Endothelial cell of umbilical vein (primary cell): ENCODE data around the gene KERA. TPM values are rescaled to one million over a fixed set of nuclear protein-coding genes. Genes with fewer than 3 reads are reported as not detected.

ENCODE experiments used
- BruUV-seq: library from RNA; stranded (reverse); fragments of 400-500 nt; replicated peaks from 2 replicates; lab custom pipeline; 2021; lab: Mats Ljungman, UMichigan
- CTCF ChIA-PET: fragments of 300-600, 350-600 bp; sonication (Branson Sonifier 250); formaldehyde crosslinking; loops from one replicate; lab custom pipeline; 2021; ENCODE audit warnings: antibody characterized with exemption, inconsistent platforms; lab: Charles Lee
- POLR2A ChIA-PET: fragments of 300-600, 350-600 bp; sonication (Branson Sonifier 250); formaldehyde crosslinking; loops from one replicate; lab custom pipeline; 2021; ENCODE audit warnings: antibody characterized with exemption, inconsistent platforms; lab: Charles Lee
- DNase-seq: peaks from one replicate; pipeline ENCODE4 v3.0.0-alpha.2; 2011; ENCODE audit warnings: low read depth, low spot score
- FAIRE-seq: peaks from 2 replicates; lab custom pipeline; 2011; peaks lifted over from hg19 to GRCh38; lab: Jason Lieb, UNC
- H2AFZ ChIP-seq: 2 replicates; pipeline ENCODE4 v1.6.0; 2012; ENCODE audit warnings: low read depth, low read length, control low read depth, inconsistent platforms
- H3K27ac ChIP-seq: 2 replicates; pipeline ENCODE4 v1.5.1; 2011; ENCODE audit warnings: low read depth, mild to moderate bottlenecking, control low read depth, low read length, moderate library complexity; ENCODE audit not compliant: insufficient read depth
- H3K27me3 ChIP-seq, 2 experiments: 2 replicates each; pipeline versions ENCODE4 v1.6.0 to v1.6.1; 2011; ENCODE audit warnings: low read length in 2 of 2, mixed read lengths in 1 of 2; ENCODE audit not compliant: control insufficient read depth in 2 of 2, insufficient read depth in 2 of 2
- H3K36me3 ChIP-seq, 2 experiments: 2 replicates in 1 of 2; 3 replicates in 1 of 2; pipeline ENCODE4 v1.5.1; 2011; ENCODE audit warnings: low read length in 2 of 2, mild to moderate bottlenecking in 1 of 2, moderate library complexity in 1 of 2; ENCODE audit not compliant: control insufficient read depth in 2 of 2, insufficient read depth in 2 of 2; ENCODE audit errors: extremely low read depth in 1 of 2
- H3K4me1 ChIP-seq: 3 replicates; pipeline ENCODE4 v1.5.1; 2011; ENCODE audit warnings: mild to moderate bottlenecking, low read length; ENCODE audit not compliant: control insufficient read depth, insufficient read depth; ENCODE audit errors: extremely low read depth
- H3K4me2 ChIP-seq: 2 replicates; pipeline ENCODE4 v1.6.1; 2011; ENCODE audit warnings: low read length, control low read depth, mixed read lengths; ENCODE audit not compliant: insufficient read depth
- H3K4me3 ChIP-seq, 3 experiments: fragments of 200-600 bp in 1 of 3; sonication (generic), shearing (Covaris generic) in 1 of 3; replicated peaks in 1 of 3; 2 replicates each; pipeline ENCODE4 v1.5.1; 2011 to 2016; ENCODE audit warnings: control low read depth in 3 of 3, low read length in 3 of 3, mild to moderate bottlenecking in 2 of 3, inconsistent platforms in 1 of 3, low read depth in 1 of 3, moderate library complexity in 1 of 3; ENCODE audit not compliant: insufficient read depth in 1 of 3
- H3K79me2 ChIP-seq: 2 replicates; pipeline ENCODE4 v1.6.0; 2012; ENCODE audit warnings: low read length, inconsistent platforms; ENCODE audit not compliant: control insufficient read depth, insufficient read depth
- H3K9ac ChIP-seq: replicated peaks from 2 replicates; pipeline ENCODE3; 2011; ENCODE audit warnings: low read length, control low read depth; ENCODE audit not compliant: insufficient read depth; ENCODE audit errors: extremely low read depth
- H3K9me1 ChIP-seq: replicated peaks from 3 replicates; pipeline ENCODE4 v1.6.0; 2011; ENCODE audit warnings: mild to moderate bottlenecking, low read length; ENCODE audit not compliant: control insufficient read depth, insufficient read depth; ENCODE audit errors: extremely low read depth
- H3K9me3 ChIP-seq: replicated peaks from 2 replicates; pipeline ENCODE4 v1.5.1; 2012; ENCODE audit warnings: low read length, inconsistent platforms; ENCODE audit not compliant: control insufficient read depth, insufficient read depth
- H4K20me1 ChIP-seq: replicated peaks from 2 replicates; pipeline ENCODE3; 2011; ENCODE audit warnings: mild to moderate bottlenecking, low read length; ENCODE audit not compliant: control insufficient read depth, insufficient read depth; ENCODE audit errors: extremely low read depth
- EZH2 ChIP-seq: IDR thresholded peaks from 2 replicates; pipeline ENCODE4 v1.6.1; 2012; ENCODE audit warnings: borderline replicate concordance, low read depth, mild to moderate bottlenecking, moderate library complexity, low read length, inconsistent platforms; ENCODE audit not compliant: severe bottlenecking
- FOS ChIP-seq: IDR thresholded peaks from 2 replicates; pipeline ENCODE4 v1.6.1; 2011; ENCODE audit warnings: mild to moderate bottlenecking, low read length, moderate library complexity, borderline replicate concordance; ENCODE audit not compliant: insufficient read depth
- GATA2 ChIP-seq: IDR thresholded peaks from 2 replicates; pipeline ENCODE4 v1.7.0; 2011; ENCODE audit warnings: low read depth, mild to moderate bottlenecking, moderate library complexity, mixed read lengths, low read length; ENCODE audit not compliant: insufficient read length, insufficient read depth
- JUN ChIP-seq: IDR thresholded peaks from 2 replicates; pipeline ENCODE4 v1.6.1; 2011; ENCODE audit warnings: borderline replicate concordance, low read depth; ENCODE audit not compliant: insufficient read length, insufficient read depth
- MYC ChIP-seq: IDR thresholded peaks from one replicate; pipeline ENCODE4 v1.6.1; 2011; ENCODE audit warnings: mild to moderate bottlenecking, low read depth, low read length
- POLR2A ChIP-seq: IDR thresholded peaks from 2 replicates; pipeline ENCODE4 v1.6.1; 2012; ENCODE audit warnings: low read depth, mild to moderate bottlenecking, control low read depth, low read length
- POLR2AphosphoS5 ChIP-seq: IDR thresholded peaks from 2 replicates; pipeline ENCODE4 v1.6.1; 2012; ENCODE audit warnings: low read depth, mild to moderate bottlenecking, control low read depth, low read length, moderate library complexity; ENCODE audit not compliant: insufficient read depth
- dilution Hi-C: fragments of 300-500 bp; cut with MboI; formaldehyde crosslinking; loops from one replicate; pipeline ENCODE4 v1.15.0; 2019; ENCODE audit warnings: low sequenced_read_pairs; ENCODE audit not compliant: extremely low pct_ligation_motif_present
- intact Hi-C: fragments of 100-400 bp; cut with micrococcal nuclease; formaldehyde crosslinking; loops from one replicate; pipeline ENCODE4 v1.10.0; 2022
- polyA plus RNA-seq, 4 experiments: library from polyadenylated mRNA; depleted of rRNA in 3 of 4; stranded (reverse) in 3 of 4; unstranded in 1 of 4; fragments of >200 nt; gene quantifications; 2 replicates each; pipeline versions ENCODE4 v1.2.1 to v1.2.3, GENCODE V29; 2011 to 2012; ENCODE audit warnings: missing spikeins in 1 of 4
- total RNA-seq: library from RNA; stranded (reverse); gene quantifications from 2 replicates; pipeline ENCODE4 v1.2.3, GENCODE V29; 2021
- TF ChIP-seq, protein P1 (sequence below), 2 donors: IDR thresholded peaks; 1 replicate in 1 of 2; 2 replicates in 1 of 2; pipeline ENCODE4 v1.5.1; 2011; ENCODE audit warnings: low read length in 2 of 2, mild to moderate bottlenecking in 2 of 2, moderate library complexity in 2 of 2, control low read depth in 1 of 2, inconsistent platforms in 1 of 2, low read depth in 1 of 2; ENCODE audit not compliant: insufficient read depth in 1 of 2; ENCODE audit errors: extremely low read depth in 1 of 2
- TF ChIP-seq, protein P2 (sequence below): IDR thresholded peaks from 2 replicates; pipeline ENCODE4 v1.6.1; 2011; ENCODE audit not compliant: insufficient read depth, insufficient read length

The KERA gene
- total and polyA plus RNA-seq, 2 donors (not counting 3 experiments of a cell fraction or from before 2014, with no cell fraction given): not detected

DNA sequence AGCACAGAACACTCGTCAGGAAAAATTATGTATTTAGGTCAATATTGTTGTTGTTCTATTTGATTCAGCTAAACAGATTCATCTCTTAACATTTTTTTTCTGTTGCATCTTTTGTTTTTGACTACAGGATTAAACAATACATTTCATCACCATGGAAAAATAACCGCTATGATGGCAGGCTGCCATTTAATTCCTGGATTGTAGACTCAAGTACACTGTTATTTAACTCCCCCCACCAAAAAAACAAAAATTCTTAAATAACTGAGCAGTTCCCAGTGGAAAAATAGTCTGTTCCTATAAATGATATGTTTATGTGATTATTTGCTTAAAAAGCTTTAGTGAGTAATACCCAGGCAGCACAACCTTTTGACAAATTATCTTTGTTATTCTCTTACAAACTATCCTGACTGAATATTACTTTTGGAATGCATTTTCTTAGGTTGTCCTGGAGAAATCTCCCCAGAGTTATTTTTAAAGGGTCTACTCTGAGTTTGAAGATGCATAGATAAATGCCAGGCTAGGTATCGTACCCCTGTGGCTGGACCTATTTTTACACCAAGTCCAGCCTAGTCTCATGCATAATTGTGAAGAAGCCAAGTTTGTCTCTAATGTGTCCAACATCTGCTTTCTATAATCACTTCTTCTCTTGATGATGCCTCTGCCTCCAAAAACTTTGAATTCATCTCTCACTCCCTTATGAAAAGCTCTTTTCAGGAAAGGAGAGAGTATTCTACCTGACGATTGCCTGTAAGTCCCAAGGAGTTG lies 3.7 kb downstream of the KERA start:
- Histone ChIP-seq H2AFZ (no peak overlapping the region), H3K27ac (no peak overlapping the region), H3K4me3 (no peak overlapping the region), H3K4me1 (no peaks in the 10 kb centered on the region), H4K20me1 (no peaks in the 10 kb centered on the region), H3K4me2 (no peak overlapping the region), H3K36me3 (no peaks in the 10 kb centered on the region), H3K79me2 (no peaks in the 10 kb centered on the region), H3K9me1 (no peaks in the 10 kb centered on the region), H3K9ac (no peak overlapping the region), H3K9me3 (no peaks in the 10 kb centered on the region), H3K27me3 (no peaks in the 10 kb centered on the region)
- FAIRE-seq (no peak), DNase-seq (peak; percentile 94)
- BruUV-seq: no TSS peak
- no peak for TF ChIP-seq POLR2AphosphoS5
- peak; percentile 17 for TF ChIP-seq JUN
- no peak for TF ChIP-seq FOS
- dilution Hi-C loops (no loop called here), intact Hi-C loops (no loop called here)
- ChIA-PET CTCF (no interaction called here), POLR2A (no interaction called here)

DNA sequence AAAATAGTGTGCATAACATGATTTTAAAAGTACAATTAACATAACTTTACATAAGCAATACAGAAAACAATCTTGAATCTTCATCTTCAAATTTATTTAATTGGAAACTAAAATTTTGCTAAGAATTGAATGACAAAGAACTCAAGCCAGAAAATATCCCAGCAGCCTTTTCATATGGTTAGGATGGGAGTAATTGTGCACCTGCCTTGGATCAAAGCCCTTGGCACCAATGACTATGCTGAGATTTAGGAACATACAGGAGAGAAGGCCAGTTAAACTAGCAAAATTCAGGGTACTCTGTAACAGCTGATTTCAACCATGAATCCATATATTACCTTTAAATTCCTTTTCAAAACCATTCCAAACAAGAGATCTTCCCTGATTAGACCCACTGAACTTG lies 5.8 kb downstream of the KERA start:
- BruUV-seq: no TSS peak
- Histone ChIP-seq H2AFZ (no peak overlapping the region), H3K9me3 (no peaks in the 10 kb centered on the region), H3K36me3 (no peaks in the 10 kb centered on the region), H3K4me3 (no peak overlapping the region), H4K20me1 (no peaks in the 10 kb centered on the region), H3K4me2 (no peak overlapping the region), H3K9ac (no peak overlapping the region), H3K9me1 (no peaks in the 10 kb centered on the region), H3K27me3 (no peaks in the 10 kb centered on the region), H3K27ac (no peak overlapping the region), H3K79me2 (no peaks in the 10 kb centered on the region), H3K4me1 (no peaks in the 10 kb centered on the region)
- DNase-seq (no peak), FAIRE-seq (no peak)
- ChIA-PET POLR2A (no interaction called here), CTCF (no interaction called here)
- intact Hi-C loops (no loop called here), dilution Hi-C loops (no loop called here)
- TF ChIP-seq FOS: no peak
- TF ChIP-seq, protein P1, sequence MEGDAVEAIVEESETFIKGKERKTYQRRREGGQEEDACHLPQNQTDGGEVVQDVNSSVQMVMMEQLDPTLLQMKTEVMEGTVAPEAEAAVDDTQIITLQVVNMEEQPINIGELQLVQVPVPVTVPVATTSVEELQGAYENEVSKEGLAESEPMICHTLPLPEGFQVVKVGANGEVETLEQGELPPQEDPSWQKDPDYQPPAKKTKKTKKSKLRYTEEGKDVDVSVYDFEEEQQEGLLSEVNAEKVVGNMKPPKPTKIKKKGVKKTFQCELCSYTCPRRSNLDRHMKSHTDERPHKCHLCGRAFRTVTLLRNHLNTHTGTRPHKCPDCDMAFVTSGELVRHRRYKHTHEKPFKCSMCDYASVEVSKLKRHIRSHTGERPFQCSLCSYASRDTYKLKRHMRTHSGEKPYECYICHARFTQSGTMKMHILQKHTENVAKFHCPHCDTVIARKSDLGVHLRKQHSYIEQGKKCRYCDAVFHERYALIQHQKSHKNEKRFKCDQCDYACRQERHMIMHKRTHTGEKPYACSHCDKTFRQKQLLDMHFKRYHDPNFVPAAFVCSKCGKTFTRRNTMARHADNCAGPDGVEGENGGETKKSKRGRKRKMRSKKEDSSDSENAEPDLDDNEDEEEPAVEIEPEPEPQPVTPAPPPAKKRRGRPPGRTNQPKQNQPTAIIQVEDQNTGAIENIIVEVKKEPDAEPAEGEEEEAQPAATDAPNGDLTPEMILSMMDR (IDR thresholded peaks at IDR 0.05; ENCODE audit: extremely low read depth in 1 of 2, insufficient read depth in 1 of 2, low read depth in 1 of 2, low read length in 2 of 2): no peak
- TF ChIP-seq EZH2: no peak
- TF ChIP-seq MYC: no peak
- no peak for TF ChIP-seq GATA2
- TF ChIP-seq JUN: no peak
- TF ChIP-seq, protein P2, sequence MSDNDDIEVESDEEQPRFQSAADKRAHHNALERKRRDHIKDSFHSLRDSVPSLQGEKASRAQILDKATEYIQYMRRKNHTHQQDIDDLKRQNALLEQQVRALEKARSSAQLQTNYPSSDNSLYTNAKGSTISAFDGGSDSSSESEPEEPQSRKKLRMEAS: no peak
- TF ChIP-seq POLR2A: no peak
- TF ChIP-seq POLR2AphosphoS5: no peak
